GM03348 (cell line): ENCODE measurements around the gene ADD3.

Source experiments
- DNase-seq: peaks from one replicate; pipeline ENCODE4 v3.0.0; 2012; ENCODE audit warnings: low spot score

The ADD3 gene

GRCh38 chr10:110174816-110175215, 167.0 kb downstream of the ADD3 start:
- DNase-seq, result no peak

- peak; percentile 5 for DNase-seq
Measured at GRCh38 chr10:110175406-110175805, 167.6 kb downstream of the ADD3 start.

GRCh38 chr10:110176141-110177030, 168.6 kb downstream of the ADD3 start:
- no peak for DNase-seq

GRCh38 chr10:110179220-110179619, 171.4 kb downstream of the ADD3 start:
- no peak for DNase-seq

- no peak for DNase-seq
Measured at GRCh38 chr10:110181451-110181850, 173.7 kb downstream of the ADD3 start.

GRCh38 chr10:110181911-110182310, 174.1 kb downstream of the ADD3 start:
- DNase-seq, result no peak

GRCh38 chr10:110184398-110184797, 176.6 kb downstream of the ADD3 start:
- DNase-seq, result no peak
